K562 (cell line): ENCODE measurements around the gene GAMT. TPM values are rescaled to one million over a fixed set of nuclear protein-coding genes. Genes with fewer than 3 reads are reported as not detected.

ENCODE experiments used
- ATAC-seq: fragments of 200-7000 bp; cut with Tn5 transposase; 3 replicates; pipeline ENCODE4 v1.9.1; 2020; ENCODE audit warnings: moderate library complexity
- BruUV-seq: library from RNA; stranded (reverse); fragments of 400-500 nt; replicated peaks from 2 replicates; lab custom pipeline; 2021; lab: Mats Ljungman, UMichigan
- CTCF ChIA-PET: fragments of 300-600 bp; formaldehyde crosslinking; extraction: SDS; loops from one replicate; lab custom pipeline; 2021; ENCODE audit warnings: low intra/inter-chr PET ratio; lab: Yijun Ruan, JAX
- POLR2A ChIA-PET: fragments of 300-600, 350-650 bp; sonication (Branson Sonifier 250); formaldehyde crosslinking; extraction: SDS; loops from one replicate; lab custom pipeline; 2021; ENCODE audit warnings: antibody characterized with exemption, inconsistent platforms; lab: Yijun Ruan, JAX
- DNase-seq, 4 experiments: peaks; one replicate each; pipeline versions ENCODE4 v3.0.0 to v3.0.0-alpha.2; 2011 to 2018; ENCODE audit warnings: low spot score in 3 of 4, mixed read lengths in 3 of 4; ENCODE audit errors: extremely low read depth in 1 of 4
- FAIRE-seq: peaks from 2 replicates; lab custom pipeline; 2011; peaks lifted over from hg19 to GRCh38; lab: Jason Lieb, UNC
- H2AFZ ChIP-seq: 2 replicates; pipeline ENCODE4 v1.6.0; 2011; ENCODE audit warnings: low read depth, low read length, control low read depth, inconsistent platforms
- H3K27ac ChIP-seq: fragments of 200-600 bp; 3 replicates; pipeline ENCODE4 v1.8.0; 2011; ENCODE audit warnings: low read depth, mild to moderate bottlenecking, control low read depth, inconsistent platforms, low read length, moderate library complexity, mixed read lengths; ENCODE audit errors: extremely low read depth
- H3K27me3 ChIP-seq, 2 experiments: fragments of 300-600 bp in 1 of 2; 2 replicates in 1 of 2; 3 replicates in 1 of 2; pipeline versions ENCODE4 v1.6.0 to v1.8.0; 2011; ENCODE audit warnings: inconsistent platforms in 2 of 2, low read length in 2 of 2, mild to moderate bottlenecking in 1 of 2, mixed read lengths in 1 of 2, moderate library complexity in 1 of 2; ENCODE audit not compliant: control insufficient read depth in 2 of 2, insufficient read depth in 2 of 2
- H3K36me3 ChIP-seq: fragments of 300-600 bp; 3 replicates; pipeline ENCODE4 v1.8.0; 2011; ENCODE audit warnings: mild to moderate bottlenecking, low read length, inconsistent platforms; ENCODE audit not compliant: control insufficient read depth, insufficient read depth
- H3K4me1 ChIP-seq, 2 experiments: fragments of 200-600 bp in 1 of 2; replicated peaks in 1 of 2; 2 replicates in 1 of 2; 3 replicates in 1 of 2; pipeline versions ENCODE4 v1.5.1 to v1.8.0; 2011; ENCODE audit warnings: inconsistent platforms in 2 of 2, low read length in 2 of 2, mild to moderate bottlenecking in 1 of 2, mixed read lengths in 1 of 2, moderate library complexity in 1 of 2; ENCODE audit not compliant: control insufficient read depth in 2 of 2, insufficient read depth in 2 of 2
- H3K4me2 ChIP-seq: 2 replicates; pipeline ENCODE4 v1.6.1; 2011; ENCODE audit warnings: low read length, control low read depth, inconsistent platforms, mixed read lengths; ENCODE audit not compliant: insufficient read depth
- H3K4me3 ChIP-seq: fragments of 200-600 bp; sonication (generic), shearing (Covaris generic); 2 replicates; pipeline ENCODE4 v1.5.1; 2016; ENCODE audit warnings: control low read depth, inconsistent platforms
- H3K79me2 ChIP-seq: fragments of 200-600 bp; 3 replicates; pipeline ENCODE4 v1.8.0; 2011; ENCODE audit warnings: low read length, inconsistent platforms; ENCODE audit not compliant: control insufficient read depth, insufficient read depth
- H3K9ac ChIP-seq, 2 experiments: 2 replicates each; pipeline versions ENCODE4 v1.6.0 to v1.6.1; 2011; ENCODE audit warnings: low read depth in 2 of 2, low read length in 2 of 2, control low read depth in 1 of 2, inconsistent platforms in 1 of 2, mild to moderate bottlenecking in 1 of 2, mixed read lengths in 1 of 2; ENCODE audit not compliant: insufficient read depth in 1 of 2
- H3K9me1 ChIP-seq: one replicate; pipeline ENCODE4 v1.6.0; 2011; ENCODE audit warnings: inconsistent platforms, mild to moderate bottlenecking, low read length, moderate library complexity; ENCODE audit not compliant: control insufficient read depth, insufficient read depth
- H3K9me3 ChIP-seq: replicated peaks from 2 replicates; pipeline ENCODE4 v1.5.1; 2011; ENCODE audit warnings: low read depth, low read length, inconsistent platforms; ENCODE audit not compliant: control insufficient read depth, insufficient read depth
- H4K20me1 ChIP-seq: replicated peaks from 2 replicates; pipeline ENCODE4 v1.6.1; 2011; ENCODE audit warnings: low read length, inconsistent platforms, mixed read lengths; ENCODE audit not compliant: control insufficient read depth, insufficient read depth
- CAMTA2 ChIP-seq: fragments of 250-450 bp; sonication (Bioruptor Pico); conservative IDR thresholded peaks from 2 replicates; pipeline ENCODE4 v1.5.1; 2022
- E2F3 ChIP-seq: fragments of 250-450 bp; sonication (Bioruptor Pico); IDR thresholded peaks from 2 replicates; pipeline ENCODE4 v1.4.0; 2020; ENCODE audit warnings: mild to moderate bottlenecking
- HDAC2 ChIP-seq: fragments of 450-650 bp; IDR thresholded peaks from 2 replicates; pipeline ENCODE4 v1.6.1; 2016; ENCODE audit warnings: mild to moderate bottlenecking
- HNRNPLL ChIP-seq: fragments of 200-400 bp; formaldehyde crosslinking; IDR thresholded peaks from 2 replicates; pipeline ENCODE4 v1.6.1; 2017; ENCODE audit warnings: low read length, low read depth, mild to moderate bottlenecking; ENCODE audit not compliant: poor library complexity, severe bottlenecking
- L3MBTL2 ChIP-seq: fragments of 450-650 bp; IDR thresholded peaks from 2 replicates; pipeline ENCODE4 v1.6.1; 2016; ENCODE audit warnings: mild to moderate bottlenecking, moderate library complexity
- NR2C2 ChIP-seq, 2 experiments: fragments of 200-800 bp in 1 of 2; sonication (Bioruptor generic) in 1 of 2; sonication (generic) in 1 of 2; formaldehyde crosslinking in 1 of 2; IDR thresholded peaks; 2 replicates each; pipeline versions ENCODE4 v1.6.1 to v1.8.0; 2016 to 2022; ENCODE audit warnings: mild to moderate bottlenecking in 1 of 2, missing compliant biosample characterization in 1 of 2, missing genetic modification characterization in 1 of 2, missing genetic modification reagents in 1 of 2
- PYGO2 ChIP-seq: fragments of 450-650 bp; IDR thresholded peaks from 2 replicates; pipeline ENCODE4 v1.6.1; 2016; ENCODE audit warnings: mild to moderate bottlenecking, missing genetic modification characterization, moderate library complexity, missing compliant biosample characterization
- SMAD1 ChIP-seq: fragments of 150-350 bp; IDR thresholded peaks from 2 replicates; pipeline ENCODE4 v1.6.1; 2014; ENCODE audit warnings: low read length, low read depth; ENCODE audit not compliant: partially characterized antibody
- SMARCB1 ChIP-seq: IDR thresholded peaks from 2 replicates; pipeline ENCODE4 v1.6.1; 2011; ENCODE audit warnings: improper control_type of control experiment, low read depth; ENCODE audit not compliant: insufficient read length
- SOX6 ChIP-seq: fragments of 450-650 bp; IDR thresholded peaks from 2 replicates; pipeline ENCODE4 v1.6.1; 2014; ENCODE audit warnings: mild to moderate bottlenecking
- SRSF7 ChIP-seq: fragments of 200-400 bp; formaldehyde crosslinking; optimal IDR thresholded peaks from 2 replicates; pipeline ENCODE3; 2017; ENCODE audit warnings: mild to moderate bottlenecking, low read depth, low read length
- VEZF1 ChIP-seq: fragments of 200-800 bp; sonication (Bioruptor generic); IDR thresholded peaks from 2 replicates; pipeline ENCODE4 v1.6.1; 2017; ENCODE audit warnings: missing genetic modification characterization, missing compliant biosample characterization
- ZNF174 ChIP-seq: fragments of 250-450 bp; sonication (Bioruptor Pico); IDR thresholded peaks from 2 replicates; pipeline ENCODE4 v1.4.0; 2020; ENCODE audit warnings: mild to moderate bottlenecking
- WGBS: fragments of 100-300 bp; shearing (Covaris generic); methylation state at CpG from one replicate; pipeline ENCODE4 v1.1.6; 2016; ENCODE audit warnings: low coverage, mixed read lengths; ENCODE audit not compliant: insufficient coverage; ENCODE audit errors: missing lambda C conversion rate; 5-methylcytosine and 5-hydroxymethylcytosine counted together
- in situ Hi-C: fragments of 300-500 bp; cut with MboI; formaldehyde crosslinking; loops from 4 replicates; pipeline ENCODE4 v1.15.0; 2018; ENCODE audit warnings: inconsistent platforms, mixed read lengths
- intact Hi-C: fragments of 100-400 bp; cut with micrococcal nuclease; formaldehyde crosslinking; loops from 2 replicates; pipeline ENCODE4 v1.14.2; 2022
- polyA plus RNA-seq, 8 experiments: library from polyadenylated mRNA; depleted of rRNA in 4 of 8; stranded (reverse) in 5 of 8; unstranded in 3 of 8; fragments of >200 nt; fragmentation: Nextera tagmentation in 2 of 8; fragmentation: Illumina TruSeq in 1 of 8; extraction: Ambion mirVana in 2 of 8; extraction: Trizol in 1 of 8; gene quantifications; 2 replicates each; pipeline versions ENCODE4 v1.2.1 to v1.2.3, GENCODE V29; 2011 to 2014; ENCODE audit warnings: inconsistent platforms in 1 of 8, missing spikeins in 1 of 8
- total RNA-seq, 7 experiments: library from RNA; depleted of rRNA in 6 of 7; stranded (reverse); fragments of >200 nt in 6 of 7; fragmentation: Illumina TruSeq in 2 of 7; extraction: Trizol in 2 of 7; gene quantifications; 2 replicates each; pipeline versions ENCODE4 v1.2.1 to v1.2.3, GENCODE V29; 2011 to 2021; ENCODE audit warnings: low replicate concordance in 1 of 7
- TF ChIP-seq, protein P1 (sequence below), 2 experiments: fragments of 450-650 bp; IDR thresholded peaks; 2 replicates each; pipeline ENCODE4 v1.6.1; 2018; ENCODE audit warnings: mild to moderate bottlenecking in 2 of 2, low read depth in 1 of 2; ENCODE audit not compliant: partially characterized antibody in 2 of 2

GAMT gene
- total and polyA plus RNA-seq, 9 of the 15 experiments (the other 6 are each of a cell fraction or from before 2014, with no cell fraction given) = 1.3 to 35.3 (median 27.2) TPM

DNA sequence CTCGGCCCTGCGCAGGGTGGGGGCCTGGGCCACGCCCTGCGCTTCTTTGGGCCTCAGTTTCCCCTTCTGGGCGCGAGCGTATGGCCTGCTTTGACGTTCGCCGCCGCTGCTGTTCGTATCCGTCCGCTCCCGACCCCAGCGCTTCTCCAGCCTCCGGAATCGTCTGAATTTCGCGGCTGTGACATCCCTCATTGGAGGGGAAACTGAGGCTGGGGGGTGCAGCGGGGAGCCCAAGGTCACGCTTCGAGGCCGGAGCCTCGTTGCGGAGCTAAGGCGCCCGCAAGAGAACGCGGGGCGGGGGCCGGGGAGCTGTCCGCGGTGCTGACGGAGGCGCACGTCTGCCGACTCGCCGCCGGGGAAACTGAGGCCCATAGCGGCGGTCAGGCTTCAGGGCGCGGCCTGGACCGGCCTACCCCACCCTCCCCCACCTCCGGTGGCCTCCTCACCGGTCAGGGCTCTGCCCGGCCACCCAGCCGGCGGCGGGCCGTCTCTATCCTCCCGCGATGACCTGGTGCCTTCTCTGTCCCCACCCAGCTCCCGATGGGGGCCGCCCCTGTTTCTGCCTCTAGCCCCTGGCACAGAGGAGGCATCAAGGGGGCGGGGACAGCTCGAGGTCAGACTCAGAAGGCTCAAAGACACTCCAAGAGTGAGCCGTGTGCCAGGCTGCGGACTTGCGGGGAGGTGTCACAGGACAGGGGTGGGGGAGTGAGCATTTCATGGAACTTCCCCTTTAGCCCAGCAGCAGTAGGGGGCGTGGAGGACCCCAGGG is 45.6 kb upstream of the GAMT start:
- CTCF ChIA-PET = no interaction called here
- TF ChIP-seq PYGO2 (tag) = no peak
- 0 out of 2 replicates have a peak, but pooled peaks have one; percentile 53 for TF ChIP-seq NR2C2 (CRISPR knock-in tag; IDR thresholded peaks at IDR 0.05)
- no peak for TF ChIP-seq NR2C2 (tag; IDR thresholded peaks at IDR 0.05)
- TF ChIP-seq, protein P1, sequence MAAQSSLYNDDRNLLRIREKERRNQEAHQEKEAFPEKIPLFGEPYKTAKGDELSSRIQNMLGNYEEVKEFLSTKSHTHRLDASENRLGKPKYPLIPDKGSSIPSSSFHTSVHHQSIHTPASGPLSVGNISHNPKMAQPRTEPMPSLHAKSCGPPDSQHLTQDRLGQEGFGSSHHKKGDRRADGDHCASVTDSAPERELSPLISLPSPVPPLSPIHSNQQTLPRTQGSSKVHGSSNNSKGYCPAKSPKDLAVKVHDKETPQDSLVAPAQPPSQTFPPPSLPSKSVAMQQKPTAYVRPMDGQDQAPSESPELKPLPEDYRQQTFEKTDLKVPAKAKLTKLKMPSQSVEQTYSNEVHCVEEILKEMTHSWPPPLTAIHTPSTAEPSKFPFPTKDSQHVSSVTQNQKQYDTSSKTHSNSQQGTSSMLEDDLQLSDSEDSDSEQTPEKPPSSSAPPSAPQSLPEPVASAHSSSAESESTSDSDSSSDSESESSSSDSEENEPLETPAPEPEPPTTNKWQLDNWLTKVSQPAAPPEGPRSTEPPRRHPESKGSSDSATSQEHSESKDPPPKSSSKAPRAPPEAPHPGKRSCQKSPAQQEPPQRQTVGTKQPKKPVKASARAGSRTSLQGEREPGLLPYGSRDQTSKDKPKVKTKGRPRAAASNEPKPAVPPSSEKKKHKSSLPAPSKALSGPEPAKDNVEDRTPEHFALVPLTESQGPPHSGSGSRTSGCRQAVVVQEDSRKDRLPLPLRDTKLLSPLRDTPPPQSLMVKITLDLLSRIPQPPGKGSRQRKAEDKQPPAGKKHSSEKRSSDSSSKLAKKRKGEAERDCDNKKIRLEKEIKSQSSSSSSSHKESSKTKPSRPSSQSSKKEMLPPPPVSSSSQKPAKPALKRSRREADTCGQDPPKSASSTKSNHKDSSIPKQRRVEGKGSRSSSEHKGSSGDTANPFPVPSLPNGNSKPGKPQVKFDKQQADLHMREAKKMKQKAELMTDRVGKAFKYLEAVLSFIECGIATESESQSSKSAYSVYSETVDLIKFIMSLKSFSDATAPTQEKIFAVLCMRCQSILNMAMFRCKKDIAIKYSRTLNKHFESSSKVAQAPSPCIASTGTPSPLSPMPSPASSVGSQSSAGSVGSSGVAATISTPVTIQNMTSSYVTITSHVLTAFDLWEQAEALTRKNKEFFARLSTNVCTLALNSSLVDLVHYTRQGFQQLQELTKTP (IDR thresholded peaks at IDR 0.05; ENCODE audit: low read depth in 1 of 2, partially characterized antibody in 2 of 2) = peak in 1 of 2 experiments; percentile 64
- TF ChIP-seq CAMTA2 (CRISPR knock-in tag) = no peak
- TF ChIP-seq SMAD1 = no peak
- peak; percentile 45; the same call in 1 of the 2 replicates for TF ChIP-seq L3MBTL2
- TF ChIP-seq HNRNPLL = no peak
- no peak for TF ChIP-seq E2F3
- no peak for TF ChIP-seq SOX6
- no peak for TF ChIP-seq HDAC2
- TF ChIP-seq ZNF174 = no peak
- peak; percentile 28; the same call in 1 of the 2 replicates for TF ChIP-seq VEZF1 (CRISPR knock-in tag)
- no peak for TF ChIP-seq SRSF7
- peak; percentile 55 for TF ChIP-seq SMARCB1

More for the DNA sequence above, 45.6 kb upstream of the GAMT start:
- no peak overlapping the region for H3K4me3 ChIP-seq
- intact Hi-C loops (loop anchor here (10.0 kb wide), 1 partner anchor 172 kb away; the partner anchor contains the start of gene FAM174C), in situ Hi-C loops (no loop called here)
- peaks cover 21 to 74% of the 10 kb centered on the region in 2 experiments for H3K4me1 ChIP-seq
- peaks cover 10% of the 10 kb centered on the region; the same call in 1 of the 3 replicates for H3K36me3 ChIP-seq
- peaks cover 17% of the 10 kb centered on the region; the same call in 1 of the 2 replicates for H4K20me1 ChIP-seq
- FAIRE-seq (no peak), ATAC-seq (no peak), DNase-seq (peak in 2 of 4 experiments; percentile 48 to 57)
- no peaks in the 10 kb centered on the region for H3K9me3 ChIP-seq
- POLR2A ChIA-PET = interaction anchor here (0.8 kb wide), 2 partner anchors 9 to 207 kb away, joined by 3 to 6 read pairs; no protein-coding TSS in a partner anchor
- no peak overlapping the region for H3K9ac ChIP-seq
- H3K79me2 ChIP-seq = peaks cover 5% of the 10 kb centered on the region; the same call in 2 of the 3 replicates
- H3K4me2 ChIP-seq = 0 out of 2 replicates have a peak overlapping the region, but pooled peaks have one; percentile 13
- BruUV-seq = no TSS peak
- 5% methylated on average over 30 of the region's 63 CpGs for WGBS
- no peaks in the 10 kb centered on the region for H3K9me1 ChIP-seq
- no peak overlapping the region for H3K27ac ChIP-seq
- no peak overlapping the region for H2AFZ ChIP-seq
- H3K27me3 ChIP-seq = peaks cover 0 to 12% of the 10 kb centered on the region in 2 experiments; a peak in 1 of 5 replicates
